GM18505 (cell line): ENCODE measurements around the gene NPAS2.

Experiments
- ATAC-seq: cut with Tn5 transposase; IDR thresholded peaks from one replicate; pipeline ENCODE4 v1.9.1; 2021; ENCODE audit not compliant: unreplicated experiment
- POLR2A ChIP-seq: IDR thresholded peaks from 4 replicates; pipeline ENCODE4 v1.6.1; 2011; ENCODE audit warnings: borderline replicate concordance; ENCODE audit not compliant: insufficient read depth, insufficient read length; ENCODE audit errors: extremely low read depth

NPAS2 gene

DNA sequence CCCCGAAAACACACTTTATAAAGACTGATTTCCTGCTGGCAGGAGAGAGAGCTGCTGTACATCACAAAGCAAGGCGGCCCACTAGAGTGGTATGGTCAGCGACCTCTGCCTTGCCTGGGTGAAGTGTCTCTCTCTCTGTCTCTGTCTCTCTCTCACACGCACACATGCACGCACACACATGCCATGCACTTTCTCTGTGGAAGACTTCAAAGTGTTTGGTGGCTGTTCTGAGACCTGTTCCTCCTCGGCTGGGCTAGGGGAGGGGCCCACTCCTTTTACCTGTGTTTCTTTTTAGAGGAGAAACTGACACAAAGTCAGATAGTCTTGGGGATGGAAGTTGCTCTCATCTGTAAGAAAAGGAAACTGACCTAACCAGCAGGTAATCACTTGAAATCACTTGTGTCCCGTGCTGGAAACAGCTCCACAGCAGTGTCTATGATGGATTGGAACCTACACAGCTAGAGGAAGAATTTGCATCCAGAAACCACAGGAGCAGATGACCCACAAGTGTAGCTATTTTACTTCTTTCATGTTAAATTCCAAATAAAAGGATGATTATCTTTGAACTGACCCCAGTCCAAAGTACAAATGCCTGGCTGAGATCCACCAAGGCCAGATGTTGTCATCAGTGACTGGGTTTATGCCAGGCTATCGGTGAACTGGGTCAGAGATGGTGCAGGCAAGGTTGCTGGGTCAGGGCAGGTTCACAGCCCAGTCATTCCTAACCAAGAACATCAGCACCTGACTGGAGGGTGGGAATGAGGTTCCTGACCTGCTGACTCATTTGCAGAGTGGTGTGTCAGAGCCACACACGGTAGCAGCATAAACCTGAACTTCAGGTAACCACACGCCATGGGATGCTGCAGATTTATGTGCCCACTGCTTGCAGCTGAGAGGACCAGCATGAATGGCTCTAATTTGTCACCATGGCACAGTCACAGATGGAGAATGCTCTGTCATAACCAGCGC, 63.0 kb downstream of the NPAS2 start:
- TF ChIP-seq POLR2A = no peak
- ATAC-seq = no peak

- no peak for TF ChIP-seq POLR2A
- no peak for ATAC-seq
Measured at GRCh38 chr2:100884145-100884621, 64.2 kb downstream of the NPAS2 start.

- ATAC-seq = no peak
- TF ChIP-seq POLR2A = no peak
Measured at GRCh38 chr2:100886085-100886484, 66.1 kb downstream of the NPAS2 start.

- no peak for ATAC-seq
- no peak for TF ChIP-seq POLR2A
Measured at GRCh38 chr2:100887039-100887578, 67.2 kb downstream of the NPAS2 start.

GRCh38 chr2:100887713-100888495, 68.0 kb downstream of the NPAS2 start:
- no peak for TF ChIP-seq POLR2A
- no peak for ATAC-seq

GRCh38 chr2:100888601-100889000, 68.7 kb downstream of the NPAS2 start:
- no peak for TF ChIP-seq POLR2A
- ATAC-seq = no peak

GRCh38 chr2:100889286-100889685, 69.3 kb downstream of the NPAS2 start:
- TF ChIP-seq POLR2A = no peak
- ATAC-seq = no peak

- TF ChIP-seq POLR2A = no peak
- no peak for ATAC-seq
Measured at GRCh38 chr2:100891906-100892642, 72.1 kb downstream of the NPAS2 start.

DNA sequence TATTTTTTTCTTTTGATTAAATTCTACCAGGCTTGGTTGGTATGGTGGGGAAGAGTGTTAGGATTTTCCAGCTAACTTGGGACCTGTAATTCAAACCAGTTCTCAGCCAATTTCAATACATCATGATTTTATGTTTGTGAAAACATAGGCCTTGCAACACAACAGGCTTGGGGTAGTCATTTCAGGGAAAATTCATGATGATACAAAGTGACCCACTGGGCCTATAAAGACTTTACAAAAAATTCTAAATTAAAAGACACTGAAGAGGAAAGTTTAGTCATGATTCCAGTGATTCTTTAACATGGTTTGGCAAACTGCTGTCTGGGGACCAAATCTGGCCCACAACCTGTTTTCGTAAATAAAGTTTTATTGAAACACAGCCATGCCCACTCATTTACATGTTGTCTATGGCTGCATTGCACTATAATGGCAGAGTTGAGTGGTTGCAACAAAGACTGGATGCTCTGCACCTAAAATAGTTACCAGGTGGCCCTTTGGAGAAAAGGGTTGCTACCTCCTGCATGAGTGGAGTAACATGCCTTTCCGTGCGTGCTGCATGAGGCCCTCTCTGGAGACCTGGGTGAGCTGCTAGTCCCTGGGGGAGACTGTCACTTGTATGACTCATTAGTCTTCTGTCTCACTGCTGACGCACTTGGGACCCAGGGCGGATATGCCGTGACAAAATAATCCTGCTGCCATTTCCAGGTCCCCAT, 73.6 kb downstream of the NPAS2 start:
- no peak for ATAC-seq
- no peak for TF ChIP-seq POLR2A

GRCh38 chr2:100894105-100894795, 74.3 kb downstream of the NPAS2 start:
- no peak for TF ChIP-seq POLR2A
- no peak for ATAC-seq

DNA sequence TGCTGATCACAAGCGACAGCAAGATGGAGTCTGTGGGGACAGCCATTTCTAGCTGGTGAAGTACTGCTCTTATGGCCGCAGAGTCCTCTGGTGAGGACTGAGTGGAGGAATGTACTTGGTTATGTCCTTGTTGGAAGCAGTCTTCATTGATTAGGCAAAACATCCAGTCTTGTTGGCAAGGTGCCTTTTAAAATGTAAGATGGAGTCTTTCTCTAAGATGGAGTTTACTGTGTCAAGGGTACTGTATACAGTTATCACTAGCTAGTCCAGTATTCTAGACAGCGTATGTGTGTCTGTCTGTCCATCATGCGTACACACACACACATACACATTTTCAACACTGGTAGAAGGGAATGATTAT, 74.8 kb downstream of the NPAS2 start:
- ATAC-seq = no peak
- no peak for TF ChIP-seq POLR2A

DNA sequence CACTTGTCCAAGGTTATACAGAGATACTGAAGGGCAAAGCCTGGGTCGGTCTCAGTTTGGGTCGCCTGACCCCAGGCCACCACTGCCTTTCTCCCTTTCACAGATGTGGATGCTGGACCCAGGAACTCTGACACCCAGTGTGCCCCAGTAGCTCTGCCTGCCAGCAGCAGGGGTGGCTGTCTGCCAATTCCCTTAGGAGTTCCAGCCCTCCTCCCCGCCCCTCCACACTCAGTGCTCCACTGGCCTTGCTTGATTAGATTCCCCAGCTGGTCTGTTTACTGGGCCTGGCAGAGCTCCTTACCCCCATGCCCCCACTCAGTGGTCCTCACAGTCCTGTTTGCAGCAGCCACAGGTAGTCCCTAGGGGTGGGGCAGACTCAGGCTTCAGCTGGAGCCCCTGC, 75.5 kb downstream of the NPAS2 start:
- ATAC-seq = no peak
- no peak for TF ChIP-seq POLR2A
